ENCODE data around the gene SYTL2.

Gene SYTL2

GRCh38 chr11:85835729-85836128 lies 24.8 kb upstream of the SYTL2 start:
- H3K4me3 ChIP-seq (ENCODE audit: low read depth, low read length), result no peak overlapping the region
- DNase-seq (ENCODE audit: low read depth), result no peak
- no peak for TF ChIP-seq CTCF (IDR thresholded peaks at IDR 0.05; ENCODE audit: control insufficient read depth, extremely low read depth, insufficient read depth)

- no peak for DNase-seq (ENCODE audit: low read depth)
- no peak overlapping the region for H3K4me3 ChIP-seq (ENCODE audit: low read depth, low read length)
- TF ChIP-seq CTCF (IDR thresholded peaks at IDR 0.05; ENCODE audit: control insufficient read depth, extremely low read depth, insufficient read depth), result no peak
These were observed 24.3 kb upstream of the SYTL2 start for GRCh38 chr11:85835263-85835662.

- no peak overlapping the region for H3K4me3 ChIP-seq (ENCODE audit: low read depth, low read length)
- no peak for DNase-seq (ENCODE audit: low read depth)
- no peak for TF ChIP-seq CTCF (IDR thresholded peaks at IDR 0.05; ENCODE audit: control insufficient read depth, extremely low read depth, insufficient read depth)
These were observed 20.1 kb upstream of the SYTL2 start for GRCh38 chr11:85831050-85831449.

GRCh38 chr11:85829172-85829571 lies 18.2 kb upstream of the SYTL2 start:
- H3K4me3 ChIP-seq (ENCODE audit: low read depth, low read length), result no peak overlapping the region
- no peak for DNase-seq (ENCODE audit: low read depth)
- no peak for TF ChIP-seq CTCF (IDR thresholded peaks at IDR 0.05; ENCODE audit: control insufficient read depth, extremely low read depth, insufficient read depth)

- no peak overlapping the region for H3K4me3 ChIP-seq (ENCODE audit: low read depth, low read length)
- TF ChIP-seq CTCF (IDR thresholded peaks at IDR 0.05; ENCODE audit: control insufficient read depth, extremely low read depth, insufficient read depth), result no peak
- DNase-seq (ENCODE audit: low read depth), result no peak
These were observed 17.7 kb upstream of the SYTL2 start for GRCh38 chr11:85828640-85828978.

GRCh38 chr11:85827748-85828639 lies 17.1 kb upstream of the SYTL2 start:
- peak; percentile 91 for DNase-seq (ENCODE audit: low read depth)
- TF ChIP-seq CTCF (IDR thresholded peaks at IDR 0.05; ENCODE audit: control insufficient read depth, extremely low read depth, insufficient read depth), result no peak
- H3K4me3 ChIP-seq (ENCODE audit: low read depth, low read length), result peak overlapping the region; percentile 28; the same call in 1 of the 2 replicates

All from LNCaP clone FGC (cell line).